Adipose tissue (tissue), 3 donors: Measurements from ENCODE around the gene KHDRBS2. TPM values are rescaled to one million over a fixed set of nuclear protein-coding genes. Genes with fewer than 3 reads are reported as not detected.

Experiments
- H3K27ac ChIP-seq: one replicate; pipeline ENCODE4 v1.5.1; 2013; ENCODE audit warnings: low read depth, low read length
- WGBS, 3 donors: extraction: QIAGEN DNeasy Blood & Tissue Kit; methylation state at CpG; one replicate each; pipeline ENCODE4 v1.1.7; 2013; 5-methylcytosine and 5-hydroxymethylcytosine counted together
- polyA plus RNA-seq, 3 donors: library from polyadenylated mRNA; stranded (reverse); fragments of 200-250 nt; gene quantifications; one replicate each; pipeline ENCODE4 v1.2.3, GENCODE V29; 2013
- donor health status: healthy with polysubstance abuse.
- donor health status: Bipolar disorder and iron deficiency.
- donor health status: healthy.

KHDRBS2 gene
- polyA plus RNA-seq, 3 donors = 0.03 TPM; not detected in 2

DNA sequence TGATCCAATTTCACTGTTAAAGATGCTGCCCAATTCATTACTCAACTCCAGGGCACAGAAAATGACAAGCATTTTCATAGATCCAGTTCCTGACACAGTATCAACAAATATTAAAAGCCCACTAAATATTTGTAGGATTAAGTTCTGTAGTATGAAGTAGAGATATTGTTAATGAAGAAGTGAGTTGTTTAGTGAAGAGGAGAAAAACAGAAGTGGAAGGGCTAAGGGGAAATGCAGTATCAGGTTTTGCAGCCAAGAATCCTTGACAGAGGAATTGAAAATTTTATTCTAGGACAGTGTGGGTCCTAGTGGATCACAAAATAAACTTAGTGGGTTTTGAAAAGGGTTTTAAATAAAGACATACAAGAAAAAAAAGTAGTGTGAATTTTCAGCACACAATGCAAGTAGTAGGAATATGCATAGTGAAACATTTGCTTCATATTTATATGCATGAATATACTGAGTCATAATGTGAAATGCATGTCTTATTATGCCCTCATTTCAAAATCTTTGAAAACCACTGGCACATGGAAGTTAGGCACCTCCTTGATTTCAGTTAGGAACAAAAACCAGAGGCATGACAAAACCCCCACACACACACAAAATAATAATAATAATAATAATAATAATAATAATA is 338.6 kb downstream of the KHDRBS2 start:
- H3K27ac ChIP-seq = no peak overlapping the region

DNA sequence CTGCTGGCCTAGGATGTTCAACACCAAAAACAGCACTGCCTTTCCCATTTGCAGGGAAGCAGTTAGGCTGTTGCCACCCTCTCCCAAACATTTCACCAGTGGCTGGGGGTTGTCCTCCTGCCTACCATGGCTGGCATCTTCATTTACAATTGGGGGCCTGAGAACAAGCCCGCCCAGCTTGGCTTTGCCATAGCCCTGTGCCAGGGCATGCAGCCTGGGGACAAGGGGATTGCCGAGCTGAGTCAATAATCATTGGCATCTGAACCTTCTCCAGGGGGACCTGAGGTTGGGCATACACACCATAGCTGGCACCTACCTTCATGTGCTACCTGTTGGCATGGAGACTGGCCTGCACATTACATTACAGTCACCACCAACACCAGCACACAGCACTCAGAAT is 345.1 kb downstream of the KHDRBS2 start:
- H3K27ac ChIP-seq = no peak overlapping the region
- WGBS, 3 donors = 85 to 91% (median 86%) methylated on average over 2 of the region's 2 CpGs

DNA sequence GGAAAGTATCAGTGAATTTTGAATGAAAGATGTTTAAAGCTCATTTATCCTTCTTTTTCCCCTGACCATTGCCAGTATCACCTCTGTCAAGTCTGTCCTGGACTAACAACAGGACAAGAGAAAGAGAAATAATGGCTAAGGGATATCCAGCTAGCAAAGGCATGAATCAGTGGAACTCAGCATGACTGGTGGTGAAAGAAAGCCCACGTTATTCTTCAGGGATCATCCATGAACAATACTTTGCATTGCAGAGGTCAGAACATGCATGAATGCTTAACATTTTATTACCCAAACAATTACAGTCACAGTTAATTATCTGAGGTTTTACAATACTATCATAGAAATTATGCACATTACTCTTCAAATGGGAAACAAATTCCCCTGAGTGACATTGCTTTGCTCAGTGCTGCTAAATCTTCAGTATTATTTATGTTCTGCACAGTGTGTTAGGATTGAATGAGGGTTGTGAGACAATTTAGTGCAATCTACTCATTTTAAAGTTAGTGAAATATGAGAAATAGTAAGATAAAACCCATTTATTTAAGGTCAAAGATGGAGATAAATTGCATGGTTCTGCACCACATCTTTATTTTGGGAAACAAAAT is 350.7 kb downstream of the KHDRBS2 start:
- H3K27ac ChIP-seq = no peak overlapping the region
- WGBS, 3 donors = 33 to 61% (median 53%) methylated on average over 1 of the region's 1 CpG

DNA sequence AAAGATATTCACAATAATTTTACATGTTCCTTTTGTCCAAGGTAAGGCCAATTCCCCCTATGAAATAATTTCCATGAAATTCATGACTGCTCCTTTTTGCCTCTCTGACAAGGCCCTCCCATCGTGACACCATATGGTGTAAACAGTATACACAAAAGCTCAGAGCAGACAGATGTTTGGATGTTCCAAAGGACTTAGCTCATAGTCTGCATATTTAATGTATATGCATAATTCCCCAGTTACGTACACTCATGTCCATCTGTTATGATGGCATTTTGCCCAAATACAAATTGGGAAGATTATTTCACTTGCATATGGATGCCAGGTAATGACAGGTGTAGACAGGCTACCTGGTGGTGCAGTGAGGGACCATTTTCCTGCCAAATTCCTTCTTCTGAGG is 376.5 kb downstream of the KHDRBS2 start:
- no peak overlapping the region for H3K27ac ChIP-seq
- WGBS, 3 donors = 72 to 87% (median 82%) methylated on average over 2 of the region's 2 CpGs

DNA sequence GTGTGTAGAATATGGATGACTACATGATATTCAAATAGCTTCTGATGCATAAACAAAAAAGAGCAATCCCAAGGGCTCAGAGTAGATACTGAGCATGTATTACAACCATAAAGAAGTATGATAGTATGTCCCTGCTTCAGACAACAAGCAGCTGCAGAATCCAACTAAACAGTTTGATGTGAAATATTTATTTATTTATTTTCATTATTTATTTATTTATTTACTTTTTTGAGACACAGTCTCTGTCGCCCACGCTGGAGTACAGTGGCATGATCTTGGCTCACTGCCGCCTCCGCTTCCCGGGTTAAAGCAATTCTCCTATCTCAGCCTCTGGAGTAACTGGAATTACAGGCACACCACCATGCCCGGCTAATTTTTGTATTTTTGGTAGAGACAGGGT is 384.3 kb downstream of the KHDRBS2 start:
- no peak overlapping the region for H3K27ac ChIP-seq
- WGBS, 3 donors = 93 to 96% (median 95%) methylated on average over 6 of the region's 6 CpGs

DNA sequence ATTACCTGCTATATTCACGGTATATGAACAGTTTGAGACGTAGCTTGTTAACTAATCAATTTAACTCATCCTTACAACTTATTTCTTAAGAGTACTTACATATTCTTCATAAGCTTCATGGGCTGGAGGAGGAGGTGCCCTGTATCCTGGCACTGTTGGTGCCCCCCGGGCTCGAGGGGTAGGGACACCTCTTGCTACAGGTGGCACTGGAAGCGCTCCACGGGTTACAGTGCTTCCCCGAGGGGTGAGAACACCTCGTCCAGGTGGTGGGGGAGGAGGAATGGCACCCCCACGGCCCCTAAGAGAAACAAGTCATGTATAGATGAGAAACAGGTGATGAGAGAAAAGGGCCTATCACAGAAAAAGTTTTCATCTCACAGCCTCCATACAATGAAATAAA is 391.5 kb downstream of the KHDRBS2 start:
- no peak overlapping the region for H3K27ac ChIP-seq
- 74 to 82% (median 75%) methylated on average over 9 of the region's 9 CpGs for WGBS, 3 donors

DNA sequence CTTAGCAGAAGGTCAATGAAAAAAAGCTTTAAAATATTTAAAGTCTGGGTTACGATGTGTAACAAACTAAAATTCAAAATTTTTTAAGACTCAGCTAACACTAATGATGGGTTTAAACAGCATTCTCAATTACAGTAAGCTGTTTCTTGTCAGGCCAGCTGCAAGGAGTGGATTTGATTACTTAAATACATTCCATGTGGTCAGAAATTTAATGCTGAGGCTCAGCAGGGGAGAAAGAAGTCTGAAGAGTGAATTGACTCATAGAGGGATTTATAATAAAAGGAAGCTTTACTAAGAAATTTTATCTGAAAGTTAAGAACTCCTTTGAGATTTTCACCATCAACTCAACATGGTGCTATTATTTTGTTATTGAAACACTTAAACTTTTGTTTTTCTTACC is 398.6 kb downstream of the KHDRBS2 start:
- WGBS, 3 donors = 63 to 73% (median 67%) methylated on average over 1 of the region's 1 CpG
- H3K27ac ChIP-seq = no peak overlapping the region

DNA sequence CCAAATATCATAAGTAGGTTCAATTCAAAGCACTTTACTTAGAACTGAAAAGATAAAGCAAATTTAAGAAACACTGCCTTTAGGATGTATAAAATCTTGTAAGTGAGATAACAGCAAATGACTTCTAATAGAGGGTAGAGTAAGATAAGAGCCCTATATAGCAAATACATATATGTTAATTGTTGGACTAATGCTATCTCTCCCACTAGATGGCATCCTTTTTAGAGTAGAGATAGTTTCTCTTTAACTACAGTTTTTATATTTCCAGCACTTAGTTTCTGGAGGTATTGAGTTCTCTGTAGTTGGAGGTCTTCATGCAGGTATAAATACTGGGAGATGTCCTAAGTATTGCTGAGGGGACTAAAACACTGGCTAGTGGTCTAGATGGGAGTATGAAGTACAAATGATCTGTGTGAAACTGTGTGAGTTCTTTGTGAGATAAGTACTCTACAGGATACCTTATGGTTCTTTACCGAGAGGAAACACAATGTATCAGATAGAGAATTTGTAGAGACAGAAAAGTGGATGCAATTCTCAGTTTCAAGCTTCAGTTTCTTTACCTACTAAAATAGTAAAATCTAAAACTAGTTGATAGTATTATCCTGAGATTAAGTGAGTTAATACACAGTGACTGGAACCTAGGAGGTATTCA is 399.3 kb downstream of the KHDRBS2 start:
- no peak overlapping the region for H3K27ac ChIP-seq
- WGBS, 3 donors = 63 to 85% (median 80%) methylated on average over 1 of the region's 1 CpG

DNA sequence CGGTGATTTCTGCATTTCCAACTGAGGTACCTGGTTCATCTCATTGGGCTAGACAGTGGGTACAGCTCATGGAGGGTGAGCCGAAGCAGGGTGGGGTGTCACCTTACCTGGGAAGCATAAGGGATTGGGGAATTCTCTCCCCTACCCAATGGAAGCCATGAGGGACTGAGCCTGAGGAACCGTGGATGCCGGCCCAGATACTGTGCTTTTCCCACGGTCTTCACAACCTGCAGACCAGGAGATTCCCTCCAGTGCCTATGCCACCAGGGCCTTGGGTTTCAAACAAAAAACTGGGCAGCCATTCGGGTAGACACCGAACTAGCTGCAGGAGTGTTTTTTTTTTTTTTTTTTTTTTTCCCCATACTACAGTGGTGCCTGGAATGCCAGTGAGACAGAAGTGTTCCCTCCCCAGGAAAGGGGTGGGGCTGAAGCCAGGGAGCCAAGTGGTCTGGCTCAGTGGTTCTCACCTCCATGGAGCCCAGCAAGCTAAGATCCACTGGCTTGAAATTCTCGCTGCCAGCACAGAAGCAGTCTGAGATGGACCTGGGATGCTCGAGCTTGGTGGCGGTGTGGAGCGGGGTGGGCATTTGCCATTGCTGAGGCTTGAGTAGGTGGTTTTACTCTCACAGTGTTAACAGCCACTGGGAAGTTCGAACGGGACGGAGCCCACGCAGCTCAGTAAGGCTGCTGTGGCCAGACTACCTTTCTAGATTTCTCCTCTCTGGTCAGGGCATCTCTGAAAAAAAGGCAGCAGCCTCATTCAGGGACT is 416.2 kb downstream of the KHDRBS2 start:
- no peak overlapping the region for H3K27ac ChIP-seq
- 89 to 94% (median 89%) methylated on average over 15 of the region's 15 CpGs for WGBS, 3 donors

DNA sequence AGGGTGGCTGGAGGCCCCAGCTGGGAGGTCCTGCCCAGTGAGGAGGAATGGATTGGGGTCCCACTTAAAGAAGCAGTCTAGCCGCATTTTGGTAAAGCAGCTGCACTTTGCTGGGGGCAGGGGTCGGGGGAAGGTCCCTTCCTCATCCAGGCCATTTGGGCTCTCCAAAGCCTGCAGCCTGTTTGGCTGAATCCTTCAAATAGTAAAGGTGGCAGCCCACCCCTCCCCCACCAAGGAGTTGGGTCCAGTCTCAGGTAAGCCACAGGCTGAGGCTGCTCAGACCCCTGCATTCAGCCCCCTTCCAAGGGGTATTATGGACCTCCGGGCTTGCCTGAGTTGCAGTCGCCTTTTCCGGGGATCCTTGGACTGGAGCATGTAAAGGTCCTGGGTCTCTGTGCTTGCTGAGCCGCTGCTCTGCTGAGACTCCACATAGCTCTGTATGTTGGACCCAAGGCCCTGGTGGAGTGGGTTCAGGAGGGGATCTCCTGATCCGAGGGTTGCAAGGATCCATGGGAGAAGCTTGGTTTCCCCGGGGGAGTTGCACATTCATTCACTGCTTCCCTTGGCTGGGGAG is 417.4 kb downstream of the KHDRBS2 start:
- no peak overlapping the region for H3K27ac ChIP-seq
- 91 to 95% (median 93%) methylated on average over 8 of the region's 8 CpGs for WGBS, 3 donors

DNA sequence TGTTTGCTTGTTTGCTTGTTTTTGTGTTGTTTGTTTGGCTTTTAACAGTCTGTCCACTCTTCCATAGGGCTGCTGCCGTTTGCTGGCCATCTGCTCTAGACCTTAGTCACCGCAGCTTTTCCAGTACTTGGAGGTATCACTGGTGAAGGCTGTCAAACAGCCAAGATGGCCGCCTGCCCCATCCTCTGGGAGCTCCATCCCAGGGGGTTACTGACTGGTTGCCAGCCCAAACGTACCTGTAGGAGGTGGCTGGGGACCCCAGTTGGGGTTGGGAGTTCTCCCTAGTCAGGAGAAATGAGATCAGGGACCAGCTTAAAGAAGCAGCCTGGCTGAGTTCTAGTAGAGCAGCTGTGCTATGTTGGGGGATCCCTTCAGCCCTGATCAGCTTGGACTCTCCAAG is 418.4 kb downstream of the KHDRBS2 start:
- 71 to 79% (median 77%) methylated on average over 4 of the region's 4 CpGs for WGBS, 3 donors
- H3K27ac ChIP-seq = no peak overlapping the region

DNA sequence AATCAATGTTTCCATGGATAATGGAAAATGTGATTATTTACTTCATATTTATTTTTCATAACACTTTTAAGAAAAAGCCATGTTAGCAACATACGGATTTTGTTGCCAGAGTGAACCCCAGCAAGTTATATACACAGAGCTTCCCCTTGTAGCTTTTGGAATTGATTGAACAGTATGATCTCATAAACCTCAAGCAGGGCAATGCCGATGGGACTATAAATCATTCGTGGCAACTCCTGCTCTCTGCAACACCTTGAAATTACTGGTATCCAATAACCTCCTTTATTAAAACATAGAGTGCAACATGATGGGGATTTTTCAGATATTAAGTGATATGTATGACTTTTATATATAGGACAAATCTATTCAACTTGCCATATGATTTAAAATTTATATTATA is 428.5 kb downstream of the KHDRBS2 start:
- 70 to 84% (median 73%) methylated on average over 3 of the region's 3 CpGs for whole genome bisulfite sequencing, 3 donors
- no peak overlapping the region for H3K27ac ChIP-seq

DNA sequence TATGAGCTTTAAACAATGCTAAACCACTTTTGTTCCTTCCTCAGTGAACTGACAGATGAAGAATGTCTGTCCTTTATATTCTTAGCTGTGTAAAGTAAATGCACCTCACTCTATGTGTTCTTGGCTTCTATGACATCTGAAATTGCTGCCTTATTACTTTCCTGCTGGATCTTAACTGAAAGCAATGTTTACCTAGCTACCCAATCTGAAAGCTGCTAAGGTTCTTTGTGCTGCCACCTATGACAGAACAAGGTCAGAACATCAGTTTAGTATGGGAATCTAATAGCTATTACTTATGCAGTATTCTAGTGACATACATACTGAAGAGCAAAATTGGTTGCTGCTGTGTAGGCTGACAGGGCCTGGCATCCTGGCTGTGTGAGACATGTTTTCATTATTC is 444.1 kb downstream of the KHDRBS2 start:
- H3K27ac ChIP-seq = no peak overlapping the region

DNA sequence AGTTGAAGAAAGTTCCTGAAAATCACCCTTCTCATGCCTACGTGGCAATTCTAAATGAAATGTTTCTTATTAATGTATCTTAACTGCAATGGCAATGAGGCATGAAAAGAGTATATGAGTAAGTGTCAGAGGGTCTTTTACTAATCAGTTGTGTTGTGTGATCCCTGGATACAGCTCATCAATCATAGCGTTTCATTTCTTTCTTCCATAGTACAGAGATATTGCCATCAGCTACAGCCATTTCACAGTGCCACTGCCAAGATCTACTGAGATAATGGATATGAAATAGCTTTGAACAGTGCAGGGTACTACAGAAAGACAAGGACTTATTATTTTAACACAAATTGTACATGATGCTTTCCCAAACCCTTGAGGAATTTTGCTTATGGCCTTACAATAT is 450.8 kb downstream of the KHDRBS2 start:
- WGBS, 3 donors = 63 to 82% (median 69%) methylated on average over 2 of the region's 2 CpGs
- H3K27ac ChIP-seq = no peak overlapping the region

DNA sequence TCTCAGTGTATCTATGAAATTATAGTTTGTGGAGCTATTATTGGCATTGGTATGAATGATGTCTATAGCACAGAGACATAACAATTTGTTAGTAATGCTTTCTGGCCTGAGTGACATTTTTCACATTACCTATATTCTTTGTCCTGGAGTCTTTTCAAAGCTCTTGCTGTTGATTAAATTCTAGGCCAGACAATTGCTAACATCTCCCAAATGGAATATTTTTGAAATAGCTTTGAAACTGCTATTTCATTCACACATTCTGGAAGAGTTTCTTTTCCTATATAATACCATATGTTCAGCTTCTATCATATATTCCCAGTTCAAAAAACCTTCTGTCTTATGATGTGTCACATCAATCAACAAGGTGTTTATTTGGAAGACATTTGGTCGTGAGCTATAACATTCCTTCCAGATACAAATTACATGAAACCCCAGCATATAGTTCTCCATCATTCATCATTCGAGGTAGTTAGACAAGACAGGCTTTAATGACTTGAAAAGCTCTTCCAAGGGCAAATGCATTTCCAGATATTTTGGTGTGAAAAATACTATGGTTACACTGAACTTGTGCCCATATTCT is 452.8 kb downstream of the KHDRBS2 start:
- WGBS, 3 donors = 43 to 49% (median 49%) methylated on average over 2 of the region's 2 CpGs
- H3K27ac ChIP-seq = no peak overlapping the region

DNA sequence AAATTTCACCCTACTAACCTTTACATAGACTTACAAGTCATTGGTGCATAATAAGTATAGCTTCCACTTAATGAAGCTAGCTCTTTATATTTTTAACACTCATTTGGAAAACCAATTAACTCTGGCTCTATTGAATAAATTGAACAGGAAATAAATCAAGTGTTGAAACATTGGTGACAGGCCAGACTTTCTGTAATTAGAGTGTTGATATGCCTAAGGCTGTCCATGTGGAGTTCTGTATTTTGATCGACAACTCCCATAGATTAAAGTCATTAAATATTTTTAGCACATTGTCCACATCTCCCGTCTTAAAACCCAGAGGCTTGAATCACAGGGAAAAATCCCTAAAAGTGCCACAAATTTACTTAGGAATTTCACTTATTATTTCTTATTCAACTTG is 468.3 kb downstream of the KHDRBS2 start:
- H3K27ac ChIP-seq = no peak overlapping the region

DNA sequence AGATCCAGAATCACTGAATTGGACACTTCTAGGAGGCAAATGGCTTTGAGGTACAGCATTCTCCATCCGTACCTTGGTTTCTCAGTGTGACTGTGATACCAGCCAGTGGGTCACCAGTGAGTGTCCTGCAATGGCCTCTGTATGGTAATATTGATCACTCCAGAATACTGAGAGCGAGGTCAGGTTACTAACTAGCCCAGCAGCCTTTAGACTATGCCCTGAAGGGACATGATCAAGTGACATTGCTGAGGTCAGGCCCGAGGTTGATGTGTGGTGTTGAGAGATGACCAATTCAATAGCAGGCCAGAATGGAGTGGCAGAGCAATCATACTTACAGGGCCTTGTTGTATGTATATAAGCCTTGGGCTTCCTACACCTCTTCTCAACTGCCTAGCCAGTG is 476.0 kb downstream of the KHDRBS2 start:
- WGBS, 3 donors = 72 to 77% (median 74%) methylated on average over 3 of the region's 3 CpGs
- no peak overlapping the region for H3K27ac ChIP-seq

More for the DNA sequence above, 468.3 kb downstream of the KHDRBS2 start:
- 72 to 88% (median 76%) methylated on average over 2 of the region's 2 CpGs for WGBS, 3 donors

DNA sequence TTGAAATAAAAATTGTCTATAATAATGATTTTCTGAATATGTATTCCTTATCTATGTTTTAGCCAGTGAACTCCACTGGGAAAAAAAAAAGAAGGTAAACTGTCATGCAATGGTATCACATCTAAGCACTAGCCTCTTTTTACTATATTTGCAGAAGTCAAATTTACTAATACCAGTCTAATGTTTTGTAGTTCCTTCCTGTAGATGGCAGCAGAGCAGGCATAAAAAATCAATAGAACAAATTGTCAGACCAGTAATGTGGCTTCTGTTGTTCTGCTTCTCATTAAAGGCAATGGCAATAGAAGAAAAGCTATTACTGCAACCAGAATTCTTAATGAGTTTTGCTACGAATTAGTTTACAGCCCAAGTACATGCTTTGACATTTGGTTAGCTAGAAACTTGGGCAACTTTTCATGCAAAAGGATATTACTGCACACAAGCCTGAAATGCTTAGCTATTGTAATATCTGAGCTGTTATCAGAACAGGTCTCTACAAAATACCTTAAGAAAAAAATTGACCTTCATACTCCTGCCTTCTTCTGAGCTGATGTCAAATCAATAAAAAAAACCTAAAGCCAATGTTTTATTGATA is 476.9 kb downstream of the KHDRBS2 start:
- 11 to 28% (median 22%) methylated on average over 1 of the region's 1 CpG for WGBS, 3 donors
- H3K27ac ChIP-seq = no peak overlapping the region
